ENCODE results near the gene CYP2D6.

DNA sequence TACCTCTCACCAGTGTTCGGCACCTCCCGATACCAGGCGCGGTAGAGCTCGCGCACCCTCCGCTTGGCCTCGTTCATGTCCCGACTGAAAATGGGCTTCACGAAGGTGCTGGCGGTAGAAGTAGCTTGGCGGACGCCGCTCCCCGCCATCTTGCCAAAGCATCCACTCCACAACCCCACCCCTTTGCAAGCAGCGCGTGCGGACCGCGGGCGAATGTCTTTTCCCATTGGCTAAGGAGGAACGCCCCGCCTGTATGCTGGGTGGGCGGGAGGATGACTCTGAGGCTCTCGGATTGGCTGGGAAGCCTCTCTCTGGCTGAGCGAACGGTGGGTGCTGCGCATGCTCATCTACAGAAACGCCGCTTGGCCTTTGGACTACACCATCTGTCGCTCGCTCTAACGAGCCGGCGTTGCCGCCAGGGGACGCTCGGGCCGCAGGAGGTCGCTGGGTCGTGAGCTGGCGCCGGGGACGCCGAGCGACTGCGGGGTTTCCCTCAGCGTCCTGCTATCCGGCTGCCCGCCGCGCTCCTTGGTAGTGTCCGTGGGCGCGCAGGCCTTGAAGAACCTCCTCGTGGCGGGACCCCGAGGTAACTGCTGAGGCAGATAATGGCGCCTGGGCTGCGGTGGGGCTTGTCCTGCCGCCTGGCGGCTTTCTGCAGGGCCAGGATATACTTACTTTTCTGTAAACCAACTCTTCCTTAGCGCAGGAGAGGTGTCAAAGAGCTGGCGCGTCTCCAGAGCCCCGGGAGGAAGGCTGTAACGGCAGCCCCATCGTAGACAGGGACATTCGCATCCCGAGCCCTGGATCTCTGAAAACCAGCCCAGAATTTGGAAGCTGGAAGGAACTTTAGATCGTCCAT is 39.8 kb downstream of the CYP2D6 start, which contains the start of gene NDUFA6:
- TF ChIP-seq, protein P1, sequence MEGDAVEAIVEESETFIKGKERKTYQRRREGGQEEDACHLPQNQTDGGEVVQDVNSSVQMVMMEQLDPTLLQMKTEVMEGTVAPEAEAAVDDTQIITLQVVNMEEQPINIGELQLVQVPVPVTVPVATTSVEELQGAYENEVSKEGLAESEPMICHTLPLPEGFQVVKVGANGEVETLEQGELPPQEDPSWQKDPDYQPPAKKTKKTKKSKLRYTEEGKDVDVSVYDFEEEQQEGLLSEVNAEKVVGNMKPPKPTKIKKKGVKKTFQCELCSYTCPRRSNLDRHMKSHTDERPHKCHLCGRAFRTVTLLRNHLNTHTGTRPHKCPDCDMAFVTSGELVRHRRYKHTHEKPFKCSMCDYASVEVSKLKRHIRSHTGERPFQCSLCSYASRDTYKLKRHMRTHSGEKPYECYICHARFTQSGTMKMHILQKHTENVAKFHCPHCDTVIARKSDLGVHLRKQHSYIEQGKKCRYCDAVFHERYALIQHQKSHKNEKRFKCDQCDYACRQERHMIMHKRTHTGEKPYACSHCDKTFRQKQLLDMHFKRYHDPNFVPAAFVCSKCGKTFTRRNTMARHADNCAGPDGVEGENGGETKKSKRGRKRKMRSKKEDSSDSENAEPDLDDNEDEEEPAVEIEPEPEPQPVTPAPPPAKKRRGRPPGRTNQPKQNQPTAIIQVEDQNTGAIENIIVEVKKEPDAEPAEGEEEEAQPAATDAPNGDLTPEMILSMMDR (IDR thresholded peaks at IDR 0.05; ENCODE audit: poor library complexity): peak; percentile 95
- TF ChIP-seq EZH2 (IDR thresholded peaks at IDR 0.05; ENCODE audit: borderline replicate concordance) (no peak), EZH2phosphoT487 (IDR thresholded peaks at IDR 0.05; ENCODE audit: low read depth, severe bottlenecking, unreplicated experiment) (no peak)

Measured in hepatocyte (in vitro differentiated cells).